ENCODE measurements around the gene PPIB. TPM values are rescaled to one million over a fixed set of nuclear protein-coding genes. Genes with fewer than 3 reads are reported as not detected.

PPIB gene
- total RNA-seq, 4 donors from 2014 or later = 110 to 227 (median 214) TPM

DNA sequence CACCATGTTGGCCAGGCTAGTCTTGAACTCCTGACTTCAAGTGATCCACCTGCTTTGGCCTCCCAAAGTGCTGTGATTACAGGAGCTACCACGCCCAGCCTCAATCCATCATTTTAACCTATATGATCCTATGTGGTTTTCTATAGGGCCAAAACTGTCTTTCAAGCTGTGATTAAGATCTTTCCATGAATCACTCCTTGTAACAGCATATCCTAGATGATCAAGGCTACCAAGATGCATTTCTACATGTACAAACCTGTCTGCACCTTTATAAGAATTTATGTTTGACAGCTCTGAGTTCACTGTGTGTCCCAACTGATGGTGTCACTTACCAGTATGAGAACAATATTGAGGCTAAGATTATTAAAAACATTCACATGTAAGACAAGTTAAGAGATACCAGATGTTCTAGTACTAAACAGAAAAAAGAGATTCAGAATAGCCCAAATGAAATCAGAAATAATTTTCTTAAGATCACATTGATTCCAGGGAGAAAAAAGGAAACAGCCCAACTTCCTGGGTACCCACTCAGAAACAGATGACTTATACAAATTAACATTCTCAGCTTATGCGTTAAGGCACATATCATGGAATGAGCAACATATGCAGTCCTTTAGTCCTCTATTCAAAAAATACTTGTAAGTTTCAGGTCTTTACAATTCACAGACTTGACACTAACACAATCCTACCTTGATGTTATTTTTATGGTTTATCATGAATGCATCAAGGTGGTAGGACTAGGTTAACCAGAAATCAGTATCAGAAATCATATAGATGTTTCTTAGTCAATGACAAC, 24.8 kb upstream of the PPIB start:
- intact Hi-C loops (cut with DNase I) = no loop called here
- no peak for DNase-seq (ENCODE audit: extremely low spot score)
- Histone ChIP-seq H3K27me3 (no peaks in the 10 kb centered on the region), H3K9me3 (no peaks in the 10 kb centered on the region), H3K4me1 (no peaks in the 10 kb centered on the region), H3K4me3 (no peak overlapping the region), H3K36me3 (peaks cover 0 to 46% (median 18%) of the 10 kb centered on the region in 4 donors), H3K27ac (replicated peaks in 1 of 4) (no peak overlapping the region)
- TF ChIP-seq EP300 (IDR thresholded peaks at IDR 0.05) (no peak), POLR2AphosphoS5 (IDR thresholded peaks at IDR 0.05) (no peak), POLR2A (IDR thresholded peaks at IDR 0.05; ENCODE audit: low read depth) (no peak)
- TF ChIP-seq, protein P1, sequence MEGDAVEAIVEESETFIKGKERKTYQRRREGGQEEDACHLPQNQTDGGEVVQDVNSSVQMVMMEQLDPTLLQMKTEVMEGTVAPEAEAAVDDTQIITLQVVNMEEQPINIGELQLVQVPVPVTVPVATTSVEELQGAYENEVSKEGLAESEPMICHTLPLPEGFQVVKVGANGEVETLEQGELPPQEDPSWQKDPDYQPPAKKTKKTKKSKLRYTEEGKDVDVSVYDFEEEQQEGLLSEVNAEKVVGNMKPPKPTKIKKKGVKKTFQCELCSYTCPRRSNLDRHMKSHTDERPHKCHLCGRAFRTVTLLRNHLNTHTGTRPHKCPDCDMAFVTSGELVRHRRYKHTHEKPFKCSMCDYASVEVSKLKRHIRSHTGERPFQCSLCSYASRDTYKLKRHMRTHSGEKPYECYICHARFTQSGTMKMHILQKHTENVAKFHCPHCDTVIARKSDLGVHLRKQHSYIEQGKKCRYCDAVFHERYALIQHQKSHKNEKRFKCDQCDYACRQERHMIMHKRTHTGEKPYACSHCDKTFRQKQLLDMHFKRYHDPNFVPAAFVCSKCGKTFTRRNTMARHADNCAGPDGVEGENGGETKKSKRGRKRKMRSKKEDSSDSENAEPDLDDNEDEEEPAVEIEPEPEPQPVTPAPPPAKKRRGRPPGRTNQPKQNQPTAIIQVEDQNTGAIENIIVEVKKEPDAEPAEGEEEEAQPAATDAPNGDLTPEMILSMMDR (IDR thresholded peaks at IDR 0.05) = no peak
- 83% methylated on average over 2 of the region's 2 CpGs for WGBS

DNA sequence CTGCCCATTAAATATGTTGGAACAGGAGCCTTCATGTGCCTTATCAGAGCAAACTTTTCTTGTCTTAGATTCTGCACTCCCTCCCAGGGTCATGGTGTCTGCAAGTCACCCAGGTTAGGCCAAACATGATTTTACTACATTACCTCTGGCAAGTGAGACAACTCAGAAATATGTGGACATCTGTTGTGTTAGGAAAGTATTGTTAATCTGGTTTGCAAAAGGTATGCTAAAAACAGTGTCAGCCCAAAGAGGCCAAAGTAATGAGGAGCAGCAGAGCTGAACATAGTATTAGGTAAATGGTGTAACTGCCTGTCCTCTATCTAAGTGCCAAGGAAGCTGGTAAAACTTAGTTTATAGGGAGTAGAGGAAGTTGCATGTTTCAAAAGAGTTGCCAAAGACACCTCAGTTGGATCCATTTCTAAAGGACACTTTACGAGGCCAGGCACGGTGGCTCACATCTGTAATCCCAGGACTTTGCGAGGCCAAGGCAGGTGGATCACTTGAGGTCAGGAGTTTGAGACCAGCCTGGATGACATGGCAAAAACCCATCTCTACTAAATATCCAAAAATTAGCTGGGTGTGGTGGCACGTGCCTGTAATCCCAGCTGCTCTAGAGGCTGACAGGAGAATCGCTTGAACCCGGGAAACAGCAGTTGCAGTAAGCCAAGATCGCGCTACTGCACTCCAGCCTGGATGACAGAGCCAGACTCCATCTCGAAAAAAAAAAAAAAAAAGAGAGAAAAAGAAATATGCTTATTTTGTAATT, 22.5 kb upstream of the PPIB start:
- WGBS = 86% methylated on average over 9 of the region's 9 CpGs
- no peak for TF ChIP-seq POLR2A (IDR thresholded peaks at IDR 0.05; ENCODE audit: low read depth)
- Histone ChIP-seq H3K9me3 (no peaks in the 10 kb centered on the region), H3K4me3 (no peak overlapping the region), H3K4me1 (no peaks in the 10 kb centered on the region), H3K27me3 (no peaks in the 10 kb centered on the region), H3K27ac (replicated peaks in 1 of 4) (no peak overlapping the region), H3K36me3 (peaks cover 0 to 54% (median 28%) of the 10 kb centered on the region in 4 donors)
- DNase-seq (ENCODE audit: extremely low spot score) = no peak
- intact Hi-C loops (cut with DNase I) = no loop called here

DNA sequence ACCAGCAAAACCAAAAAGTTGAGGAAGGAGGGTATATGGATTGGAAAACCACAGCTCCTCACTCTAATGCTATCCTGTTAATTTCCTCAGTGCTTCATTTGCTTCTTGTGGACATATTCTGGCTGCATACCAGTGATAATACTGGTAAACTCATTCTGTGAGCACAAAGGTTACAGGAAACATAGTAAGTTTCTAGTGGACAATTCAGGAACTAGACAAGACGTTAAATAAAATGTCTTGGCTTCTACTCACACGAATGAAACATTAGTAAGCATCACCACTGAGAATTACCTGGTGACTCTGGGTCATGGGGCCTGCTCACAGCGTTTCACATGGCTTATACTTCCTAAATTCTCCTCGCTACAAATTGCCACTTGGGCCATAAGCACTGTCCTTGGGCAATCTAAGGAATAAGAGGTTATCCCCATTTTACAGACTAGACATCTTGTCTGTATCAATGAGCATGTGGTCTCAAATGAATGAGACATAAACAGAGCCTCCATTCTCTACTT, 20.1 kb upstream of the PPIB start:
- Histone ChIP-seq H3K36me3 (peaks cover 4 to 70% (median 40%) of the 10 kb centered on the region in 4 donors), H3K27me3 (no peaks in the 10 kb centered on the region), H3K4me3 (no peak overlapping the region), H3K27ac (replicated peaks in 1 of 4) (no peak overlapping the region), H3K9me3 (no peaks in the 10 kb centered on the region), H3K4me1 (no peaks in the 10 kb centered on the region)
- no peak for DNase-seq (ENCODE audit: extremely low spot score)
- WGBS = 88% methylated on average over 4 of the region's 4 CpGs
- TF ChIP-seq POLR2AphosphoS5 (IDR thresholded peaks at IDR 0.05) (no peak), POLR2A (IDR thresholded peaks at IDR 0.05; ENCODE audit: low read depth) (no peak), EP300 (IDR thresholded peaks at IDR 0.05) (no peak)
- TF ChIP-seq, protein P1 (IDR thresholded peaks at IDR 0.05) = no peak
- intact Hi-C loops (cut with DNase I) = no loop called here

DNA sequence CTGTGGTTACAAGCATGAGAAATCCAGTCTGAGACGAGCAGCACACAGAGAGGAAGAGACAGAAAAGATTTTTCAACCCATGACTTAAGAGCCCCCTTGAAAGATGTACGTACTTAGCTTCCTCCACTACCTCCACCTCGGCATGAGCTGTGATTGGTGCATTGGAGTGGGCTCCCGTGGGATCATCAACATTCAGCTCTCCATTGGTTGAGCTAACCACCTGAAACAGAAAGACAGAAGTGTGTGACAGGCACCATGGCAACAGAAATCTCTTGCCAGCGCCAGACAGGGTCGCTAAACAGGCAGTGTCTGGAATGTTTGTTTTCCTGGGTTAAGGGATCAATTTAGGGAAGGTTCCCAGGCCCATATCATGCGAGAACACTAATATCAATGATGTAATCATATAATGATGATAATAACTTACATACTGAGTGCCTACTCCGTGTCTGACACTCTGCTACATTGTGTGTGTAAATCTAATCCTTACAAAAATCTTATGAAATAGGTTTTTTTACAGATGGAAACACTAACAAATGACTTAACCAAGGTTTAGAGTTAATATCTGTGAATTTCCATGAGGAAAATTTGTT, 17.5 kb upstream of the PPIB start:
- Histone ChIP-seq H3K27ac (replicated peaks in 1 of 4) (no peak overlapping the region), H3K36me3 (peaks cover 4 to 70% (median 45%) of the 10 kb centered on the region in 4 donors), H3K9me3 (no peaks in the 10 kb centered on the region), H3K27me3 (no peaks in the 10 kb centered on the region), H3K4me1 (no peaks in the 10 kb centered on the region), H3K4me3 (no peak overlapping the region)
- no peak for DNase-seq (ENCODE audit: extremely low spot score)
- intact Hi-C loops (cut with DNase I) = no loop called here
- 76% methylated on average over 8 of the region's 8 CpGs for WGBS
- TF ChIP-seq POLR2AphosphoS5 (IDR thresholded peaks at IDR 0.05) = no peak
- TF ChIP-seq EP300 (IDR thresholded peaks at IDR 0.05) = no peak
- TF ChIP-seq POLR2A (IDR thresholded peaks at IDR 0.05; ENCODE audit: low read depth) = no peak
- TF ChIP-seq, protein P1 (IDR thresholded peaks at IDR 0.05) = no peak

Measured in esophagus muscularis mucosa (tissue), 4 donors.